ENCODE results near the gene ZNF367.

Gene ZNF367

DNA sequence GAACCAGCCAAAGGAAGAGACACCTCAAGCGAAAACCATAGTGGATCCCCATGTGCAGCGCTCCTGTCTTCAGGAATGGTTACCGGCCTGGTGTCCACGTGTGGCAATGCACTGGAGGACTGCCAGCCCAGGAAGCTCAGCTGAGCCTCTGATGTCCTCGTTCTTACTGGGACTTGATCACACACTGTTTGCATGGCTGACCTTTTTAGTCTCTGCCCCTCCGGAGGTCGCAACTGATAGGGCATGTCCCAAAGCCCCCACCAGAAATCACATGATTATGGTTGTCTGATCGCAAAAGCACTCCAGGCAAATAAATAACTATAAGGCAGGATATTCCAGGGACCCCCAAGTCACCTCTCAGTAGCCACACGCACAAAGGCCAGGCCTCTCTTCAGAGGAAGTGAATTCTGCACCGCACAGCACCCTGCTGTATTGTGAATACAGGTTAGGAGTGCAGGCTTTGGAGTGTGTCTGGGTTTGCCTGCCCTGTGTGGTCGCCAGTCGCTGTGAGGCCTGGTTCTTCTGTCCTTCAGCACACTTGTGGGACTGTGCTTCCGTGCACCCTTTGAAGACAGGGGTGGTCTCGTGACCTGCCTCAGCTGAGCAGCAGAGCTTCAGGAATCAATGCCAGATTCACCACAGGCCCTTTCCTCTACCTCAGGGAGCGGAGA lies 18.4 kb upstream of the ZNF367 start:
- no peak for DNase-seq (ENCODE audit: low spot score)

DNA sequence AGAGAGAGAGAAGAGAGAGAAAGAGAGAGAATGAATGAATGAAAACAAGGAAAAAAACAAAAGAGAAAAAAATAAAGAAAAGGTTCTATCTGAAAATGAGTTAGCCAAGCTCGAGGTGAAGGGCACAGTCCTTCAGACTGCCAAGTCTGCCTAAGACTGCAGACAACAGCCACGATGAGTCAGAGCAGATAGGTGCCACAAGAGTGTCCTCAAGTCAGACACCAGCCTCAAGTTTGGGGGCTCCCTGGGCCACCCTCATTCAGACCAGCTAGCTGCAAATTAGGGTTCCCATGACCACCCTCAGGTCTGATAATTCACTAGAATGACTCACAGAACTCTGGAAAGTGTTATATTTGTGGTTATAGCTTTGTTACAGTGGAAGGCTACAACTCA lies 17.9 kb upstream of the ZNF367 start:
- DNase-seq (ENCODE audit: low spot score), result no peak

DNA sequence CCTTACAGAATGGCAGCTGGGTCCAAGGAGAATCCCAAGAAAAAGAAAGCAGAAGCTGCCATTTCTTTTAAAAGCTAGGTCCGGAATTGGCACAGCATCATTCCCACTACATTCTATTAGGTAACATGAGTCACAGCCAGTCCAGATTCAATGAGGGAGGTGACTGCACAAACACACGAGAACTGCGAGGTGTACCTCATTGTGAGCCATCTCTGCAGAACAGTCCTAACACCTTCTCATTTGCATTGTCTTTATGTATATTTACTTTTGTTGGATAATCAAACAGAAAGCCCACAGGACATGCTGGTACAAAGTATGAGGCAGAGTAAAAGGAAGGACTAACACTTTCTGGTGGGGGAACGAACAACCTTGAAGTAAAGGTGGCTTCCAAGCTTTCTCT lies 17.2 kb upstream of the ZNF367 start:
- no peak for DNase-seq (ENCODE audit: low spot score)

DNA sequence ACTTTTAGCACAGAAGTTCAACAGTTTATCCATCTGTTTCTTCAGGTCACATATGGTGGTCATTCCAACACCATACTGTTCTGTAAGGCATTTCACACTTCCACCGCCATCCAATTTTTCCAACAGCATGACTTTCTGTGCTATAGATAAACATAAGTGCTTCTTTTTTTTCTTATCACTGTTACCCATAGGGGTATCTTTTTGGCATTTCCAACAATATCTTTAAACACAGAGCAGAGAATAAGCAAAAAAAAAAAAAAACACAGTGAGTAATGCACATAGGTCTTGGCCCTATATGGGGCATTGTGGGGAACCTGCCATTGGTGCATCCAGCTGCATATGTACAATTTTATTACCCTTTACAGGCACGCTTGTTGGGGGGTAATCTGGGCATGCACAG lies 12.2 kb upstream of the ZNF367 start:
- DNase-seq (ENCODE audit: low spot score), result no peak

- no peak for DNase-seq (ENCODE audit: low spot score)
Observed at GRCh38 chr9:96429732-96430131, 11.6 kb upstream of the ZNF367 start.

GRCh38 chr9:96425500-96426169 lies 7.5 kb upstream of the ZNF367 start:
- DNase-seq (ENCODE audit: low spot score), result no peak

DNA sequence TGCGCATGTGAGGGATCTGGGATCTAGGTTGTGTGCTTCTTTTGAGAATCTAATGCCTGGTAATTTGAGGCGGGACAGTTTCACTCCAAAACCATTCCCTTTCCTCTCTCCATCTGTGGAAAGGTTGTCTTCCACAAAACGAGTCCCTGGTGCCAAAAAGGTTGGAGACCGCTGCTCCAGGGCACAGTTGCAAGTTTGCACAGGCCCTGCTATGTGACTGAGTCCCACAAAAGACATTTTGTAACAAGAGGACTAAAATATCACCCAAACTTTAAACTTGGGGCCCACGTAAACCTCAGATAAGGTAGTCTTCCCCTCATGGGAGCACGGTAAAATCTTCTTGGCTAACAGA lies 5.8 kb upstream of the ZNF367 start:
- DNase-seq (ENCODE audit: low spot score), result no peak

DNA sequence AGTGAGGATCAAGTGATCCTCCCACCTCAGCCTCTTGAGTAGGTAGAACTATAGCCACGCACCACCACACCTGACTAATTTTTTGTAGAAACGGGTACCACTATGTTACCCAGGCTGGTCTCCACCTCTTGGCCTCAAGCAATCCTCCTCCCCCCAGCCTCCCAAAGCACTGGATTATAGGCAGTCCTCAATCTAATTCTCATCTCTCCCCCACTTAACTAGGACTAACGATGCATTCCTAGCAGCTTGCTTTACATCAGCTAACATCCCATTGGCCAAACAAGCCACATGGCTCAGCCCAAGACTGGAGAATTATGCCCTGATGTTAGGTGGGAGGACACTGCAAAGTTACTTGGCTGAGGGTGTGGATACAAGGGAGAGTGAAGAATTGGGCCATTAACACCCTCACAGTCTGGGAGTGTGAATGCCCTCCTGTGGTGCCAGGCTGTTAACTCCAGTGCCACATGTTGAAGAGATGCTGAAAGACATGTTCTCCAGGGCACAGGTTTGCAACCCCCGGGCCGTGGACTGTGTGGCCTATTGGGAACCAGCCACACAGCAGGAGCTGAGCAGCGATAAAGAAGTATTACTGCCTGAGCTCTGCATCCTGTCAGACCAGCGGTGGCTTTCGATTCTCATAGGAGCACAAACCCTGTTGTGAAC lies 5.3 kb upstream of the ZNF367 start:
- no peak for DNase-seq (ENCODE audit: low spot score)

DNA sequence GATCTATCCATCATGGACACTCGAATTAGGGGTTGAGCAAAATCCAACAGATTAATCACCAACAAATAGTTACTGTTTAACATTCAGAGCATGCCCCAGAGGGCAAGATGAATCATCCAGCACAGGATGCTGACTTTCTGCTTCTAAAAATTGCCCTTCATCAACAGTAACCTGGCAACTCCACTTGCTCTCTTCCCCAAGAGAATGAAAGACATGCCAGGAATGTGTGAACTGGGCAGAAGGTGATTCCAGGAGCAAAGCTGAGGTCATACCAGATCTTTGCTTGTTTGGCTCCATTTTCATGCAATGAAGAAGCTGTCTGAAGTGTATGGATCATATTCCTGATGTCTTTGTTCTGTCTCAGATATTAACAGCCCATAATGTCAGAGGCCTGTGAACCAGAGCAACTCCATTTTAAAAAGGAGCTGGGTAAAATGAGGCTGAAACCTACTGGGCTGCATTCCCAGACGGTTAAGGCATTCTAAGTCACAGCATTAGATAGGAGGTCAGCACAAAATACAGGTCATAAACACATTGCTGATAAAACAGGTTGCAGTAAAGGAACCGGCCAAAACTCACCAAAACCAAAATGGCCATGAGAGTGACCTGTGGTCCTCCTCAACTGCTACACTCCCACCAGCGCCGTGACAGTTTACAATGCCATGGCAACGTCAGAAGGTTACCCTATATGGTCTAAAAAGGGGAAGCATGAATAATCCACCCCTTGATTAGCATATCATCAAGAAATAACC lies 2.5 kb upstream of the ZNF367 start:
- peak; percentile 40 for DNase-seq (ENCODE audit: low spot score)

GRCh38 chr9:96419691-96419969 lies 1.5 kb upstream of the ZNF367 start:
- DNase-seq (ENCODE audit: low spot score), result no peak

DNA sequence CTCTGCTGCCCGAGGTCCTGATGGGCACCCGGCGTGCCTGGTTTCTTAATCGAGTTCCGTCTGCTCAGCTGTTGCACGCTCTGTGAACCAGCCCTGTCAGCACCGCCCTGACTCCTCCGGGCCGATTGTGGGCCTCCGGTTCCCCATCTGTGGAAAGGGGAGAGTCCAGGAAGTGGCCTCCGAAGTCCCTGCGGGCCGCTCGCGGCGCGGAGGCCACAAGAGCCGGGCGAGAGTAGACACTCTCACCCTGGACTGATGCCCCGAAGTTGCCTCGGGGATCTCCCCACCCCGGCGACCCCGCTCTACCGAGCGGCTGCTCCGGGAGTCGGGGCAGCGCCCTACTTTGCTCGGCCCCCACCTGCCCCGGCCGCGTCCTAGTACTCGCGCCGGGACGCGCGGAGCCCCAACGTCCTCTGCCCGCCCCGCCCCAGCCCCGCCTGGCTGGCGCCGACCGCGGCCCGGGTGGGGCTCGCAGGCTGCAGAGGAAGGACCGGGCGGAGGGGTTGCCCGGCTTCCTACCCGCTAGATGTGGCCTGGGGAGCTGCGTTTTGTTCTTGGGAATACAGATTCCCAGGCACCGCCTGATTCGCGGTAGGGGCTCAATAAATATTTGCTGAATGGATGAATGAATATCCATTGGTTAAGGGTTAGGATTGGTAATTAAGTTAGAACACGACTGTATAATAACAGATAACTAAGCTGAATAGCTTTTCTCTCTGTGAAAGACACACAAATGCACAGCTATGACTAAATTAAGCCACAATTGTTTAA lies 935 bp upstream of the ZNF367 start:
- DNase-seq (ENCODE audit: low spot score), result peak; percentile 75

GRCh38 chr9:96417661-96418082 lies 498 bp downstream of the ZNF367 start:
- DNase-seq (ENCODE audit: low spot score), result no peak

GRCh38 chr9:96417051-96417586 lies 1.1 kb downstream of the ZNF367 start:
- DNase-seq (ENCODE audit: low spot score), result peak; percentile 92

GRCh38 chr9:96413302-96414221 lies 4.6 kb downstream of the ZNF367 start:
- no peak for DNase-seq (ENCODE audit: low spot score)

GRCh38 chr9:96412174-96412913 lies 5.8 kb downstream of the ZNF367 start:
- DNase-seq (ENCODE audit: low spot score), result no peak

DNA sequence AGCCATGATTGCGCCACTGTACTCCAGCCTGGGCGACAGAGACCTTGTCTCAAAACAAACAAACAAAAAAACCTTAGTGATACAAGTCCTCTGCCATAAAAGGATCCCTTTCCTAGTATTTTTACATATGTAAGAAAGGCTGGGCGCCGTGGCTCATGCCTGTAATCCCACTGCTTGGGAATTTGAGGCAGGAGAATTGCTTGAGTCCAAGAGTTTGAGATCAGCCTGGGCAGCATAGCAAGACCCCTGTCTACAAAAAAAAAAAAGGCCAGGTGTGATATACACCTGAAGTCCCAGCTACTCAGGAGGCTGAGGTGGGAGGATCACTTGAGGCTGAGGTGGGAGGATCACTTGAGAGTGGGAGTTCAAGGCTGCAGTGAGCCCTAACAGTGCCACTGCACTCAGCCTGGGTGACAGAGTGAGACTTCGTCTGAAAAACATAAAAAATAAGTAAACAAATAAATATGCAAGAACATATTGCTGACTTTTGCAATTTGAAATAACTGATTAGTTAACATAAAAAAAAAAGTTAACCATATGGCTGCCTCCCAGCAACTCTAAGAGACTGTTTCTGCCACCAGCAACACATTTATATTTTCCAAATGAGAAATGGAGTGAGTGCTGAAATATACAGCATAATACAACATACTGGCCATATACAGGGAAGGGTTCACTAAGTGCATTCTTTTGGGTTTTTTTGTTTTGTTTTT lies 6.9 kb downstream of the ZNF367 start:
- DNase-seq (ENCODE audit: low spot score), result no peak

DNA sequence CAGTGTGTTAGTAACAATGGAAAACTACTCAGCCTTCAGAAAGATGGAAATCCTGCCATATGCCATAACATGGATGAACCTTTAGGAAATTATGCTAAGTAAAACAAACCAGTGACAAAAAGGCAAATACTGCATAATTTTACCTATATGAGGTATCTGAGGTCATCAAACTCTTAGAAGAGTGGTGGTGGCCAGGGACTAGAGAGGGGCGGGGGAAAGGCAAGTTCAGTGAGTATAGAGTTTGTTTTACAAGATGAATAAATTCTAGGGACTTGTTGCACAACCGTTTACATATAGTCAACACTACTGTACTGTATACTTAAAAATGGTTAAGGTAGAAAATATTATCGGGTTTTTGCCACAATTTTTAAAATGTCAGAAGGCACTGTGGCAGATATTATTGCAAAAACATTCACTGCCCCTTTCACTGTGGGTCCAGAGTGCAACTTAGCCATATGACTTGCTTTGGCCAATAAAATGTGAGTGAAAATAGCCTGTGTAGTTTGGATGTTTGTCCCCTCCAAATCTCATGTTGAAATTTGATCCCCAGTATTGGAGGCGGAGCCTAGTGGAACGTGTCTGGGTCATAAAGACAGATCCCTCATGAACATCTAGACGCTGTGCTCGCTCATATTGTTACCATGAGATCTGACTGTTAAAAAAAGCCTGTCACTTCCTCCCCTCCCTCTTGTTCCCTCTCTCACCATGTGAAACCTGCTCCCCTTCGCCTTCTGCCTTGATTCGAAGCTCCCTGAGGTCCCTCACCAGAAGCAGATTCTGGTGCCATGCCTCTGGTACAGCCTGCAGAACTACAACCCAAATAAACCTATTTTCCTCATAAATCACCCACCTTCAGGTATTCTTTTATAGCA lies 9.5 kb downstream of the ZNF367 start:
- no peak for DNase-seq (ENCODE audit: low spot score)

DNA sequence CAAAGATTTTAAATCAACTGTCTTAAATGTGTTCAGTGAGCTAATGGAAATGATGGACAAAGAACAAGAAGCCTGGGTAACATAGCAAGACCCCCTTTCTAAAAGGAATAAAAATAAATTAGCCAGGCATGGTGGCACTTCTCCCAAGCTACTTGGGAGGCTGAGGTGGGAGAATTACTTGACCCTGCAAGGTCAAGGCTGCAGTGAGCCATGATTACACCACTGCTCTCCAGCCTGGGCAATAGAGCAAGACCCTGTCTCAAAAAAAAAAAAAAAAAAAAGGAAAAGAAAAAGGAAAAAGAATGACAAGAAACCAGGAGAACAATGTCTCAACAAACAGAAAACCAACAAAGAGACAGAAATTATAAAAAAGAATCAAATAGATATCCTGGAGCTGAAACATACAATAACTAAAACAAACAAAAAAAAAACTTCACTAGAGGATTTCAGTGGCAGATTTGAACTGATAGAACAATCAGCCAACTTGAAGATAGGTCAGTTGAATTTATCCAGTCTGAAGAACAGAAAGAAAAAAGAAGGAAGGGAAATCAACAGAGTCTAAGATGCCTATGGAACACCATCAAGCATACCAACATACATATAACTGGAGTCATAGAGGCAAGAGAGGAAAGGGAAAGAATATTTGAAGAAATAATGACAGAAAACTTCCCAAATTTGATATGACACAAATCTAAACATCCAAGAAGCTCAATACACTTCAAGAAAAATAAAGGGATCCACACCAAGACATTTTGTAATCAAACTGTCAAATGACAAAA lies 17.8 kb downstream of the ZNF367 start:
- no peak for DNase-seq (ENCODE audit: low spot score)

Data from iPS-NIHi11 (cell line).